Measurements from ENCODE around the gene EVPL. TPM values are rescaled to one million over a fixed set of nuclear protein-coding genes. Genes with fewer than 3 reads are reported as not detected.
"Not testable (repeated sequence)": the region's sequence is repeated elsewhere in the genome, so short reads cannot be mapped to it uniquely, and the experiment has no call there.

The EVPL gene
- total and polyA plus RNA-seq, 9 donors: 0.15 to 7.2 (median 1.0) TPM

DNA sequence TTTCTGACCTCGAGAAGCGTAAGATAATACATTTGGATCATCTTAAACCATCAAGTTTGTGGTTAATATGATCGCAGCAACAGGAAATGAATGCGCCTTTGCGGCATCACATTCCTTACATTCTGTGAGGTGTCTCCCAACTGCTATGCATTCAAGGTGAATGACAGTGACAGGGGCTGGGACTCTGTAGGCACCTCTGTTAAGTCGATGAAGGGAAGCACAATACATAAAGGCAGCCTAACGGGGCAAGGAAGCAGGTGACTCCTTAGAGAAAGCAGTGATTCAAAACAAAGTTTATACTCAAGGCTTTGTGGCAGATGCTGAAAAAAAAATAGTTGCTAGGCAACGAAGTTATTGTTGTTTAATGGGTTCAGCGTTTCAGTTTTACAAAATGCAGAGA lies 21.6 kb upstream of the EVPL start:
- no peak overlapping the region for H3K27ac ChIP-seq
- intact Hi-C loops (cut with DNase I): no loop called here
- H3K4me1 ChIP-seq (ENCODE audit: insufficient read depth): no peaks in the 10 kb centered on the region
- 75 to 83% (median 79%) methylated on average over 9 of the region's 9 CpGs for WGBS, 3 donors
- H3K36me3 ChIP-seq: no peaks in the 10 kb centered on the region
- no peaks in the 10 kb centered on the region for H3K9me3 ChIP-seq
- H3K27me3 ChIP-seq: no peaks in the 10 kb centered on the region
- DNase-seq: no peak
- TF ChIP-seq EP300 (IDR thresholded peaks at IDR 0.05): no peak
- H3K4me3 ChIP-seq: no peak overlapping the region

DNA sequence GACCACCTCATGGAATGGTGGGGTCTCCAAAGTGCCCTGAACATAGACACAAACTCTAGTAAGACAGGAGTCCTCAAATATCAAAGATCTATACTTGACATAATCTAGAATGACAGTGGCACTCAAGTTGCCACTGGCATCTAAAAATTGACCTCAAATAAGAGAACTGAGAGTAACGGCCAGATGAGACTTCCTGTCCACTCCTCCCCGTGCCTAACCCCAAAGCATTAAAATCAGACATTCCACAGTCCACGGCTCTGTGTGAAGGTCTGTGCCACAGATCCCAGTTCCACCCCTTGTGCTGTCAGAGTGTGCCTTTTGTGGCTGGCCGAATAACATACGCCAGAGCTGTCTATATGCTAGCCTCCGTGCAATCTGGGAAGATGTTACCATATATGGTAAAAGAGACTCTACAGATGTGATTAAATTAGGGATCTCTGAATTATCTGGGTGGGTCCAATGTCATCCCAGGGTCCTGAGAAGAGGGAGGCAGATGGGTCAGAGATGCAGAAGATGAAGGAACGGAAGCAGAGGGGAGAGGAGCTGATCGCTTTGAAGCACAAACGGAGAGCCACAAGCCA lies 21.0 kb upstream of the EVPL start:
- H3K36me3 ChIP-seq: no peaks in the 10 kb centered on the region
- no peak overlapping the region for H3K4me3 ChIP-seq
- 78 to 81% (median 80%) methylated on average over 9 of the region's 9 CpGs for WGBS, 3 donors
- no peaks in the 10 kb centered on the region for H3K27me3 ChIP-seq
- no peaks in the 10 kb centered on the region for H3K9me3 ChIP-seq
- no peak for DNase-seq
- H3K4me1 ChIP-seq (ENCODE audit: insufficient read depth): no peaks in the 10 kb centered on the region
- intact Hi-C loops (cut with DNase I): no loop called here
- no peak for TF ChIP-seq POLR2A (IDR thresholded peaks at IDR 0.05)
- TF ChIP-seq, protein P1, sequence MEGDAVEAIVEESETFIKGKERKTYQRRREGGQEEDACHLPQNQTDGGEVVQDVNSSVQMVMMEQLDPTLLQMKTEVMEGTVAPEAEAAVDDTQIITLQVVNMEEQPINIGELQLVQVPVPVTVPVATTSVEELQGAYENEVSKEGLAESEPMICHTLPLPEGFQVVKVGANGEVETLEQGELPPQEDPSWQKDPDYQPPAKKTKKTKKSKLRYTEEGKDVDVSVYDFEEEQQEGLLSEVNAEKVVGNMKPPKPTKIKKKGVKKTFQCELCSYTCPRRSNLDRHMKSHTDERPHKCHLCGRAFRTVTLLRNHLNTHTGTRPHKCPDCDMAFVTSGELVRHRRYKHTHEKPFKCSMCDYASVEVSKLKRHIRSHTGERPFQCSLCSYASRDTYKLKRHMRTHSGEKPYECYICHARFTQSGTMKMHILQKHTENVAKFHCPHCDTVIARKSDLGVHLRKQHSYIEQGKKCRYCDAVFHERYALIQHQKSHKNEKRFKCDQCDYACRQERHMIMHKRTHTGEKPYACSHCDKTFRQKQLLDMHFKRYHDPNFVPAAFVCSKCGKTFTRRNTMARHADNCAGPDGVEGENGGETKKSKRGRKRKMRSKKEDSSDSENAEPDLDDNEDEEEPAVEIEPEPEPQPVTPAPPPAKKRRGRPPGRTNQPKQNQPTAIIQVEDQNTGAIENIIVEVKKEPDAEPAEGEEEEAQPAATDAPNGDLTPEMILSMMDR (IDR thresholded peaks at IDR 0.05): no peak
- TF ChIP-seq EP300 (IDR thresholded peaks at IDR 0.05): no peak
- no peak overlapping the region for H3K27ac ChIP-seq

DNA sequence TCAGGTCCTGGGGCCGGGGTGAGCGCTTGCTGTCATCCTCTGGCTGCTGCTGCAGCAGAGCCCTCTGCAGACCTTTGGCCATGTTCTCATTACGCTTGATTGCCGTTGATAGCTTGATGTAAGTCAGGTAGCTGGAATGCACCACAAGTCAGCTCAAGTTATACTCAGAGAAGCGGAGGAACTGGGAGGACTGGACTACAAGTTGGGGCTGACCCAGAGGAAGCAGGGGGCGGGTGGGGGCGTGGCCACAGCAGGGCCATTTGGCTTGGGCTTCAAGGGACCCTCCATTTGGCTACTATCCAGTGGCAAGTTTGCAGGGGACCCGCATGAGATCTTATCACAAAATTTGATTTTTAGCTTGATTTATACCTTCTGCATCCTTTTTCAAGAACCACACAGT lies 19.0 kb upstream of the EVPL start:
- no peaks in the 10 kb centered on the region for H3K36me3 ChIP-seq
- H3K27ac ChIP-seq: no peak overlapping the region
- 85 to 88% (median 86%) methylated on average over 8 of the region's 8 CpGs for WGBS, 3 donors

DNA sequence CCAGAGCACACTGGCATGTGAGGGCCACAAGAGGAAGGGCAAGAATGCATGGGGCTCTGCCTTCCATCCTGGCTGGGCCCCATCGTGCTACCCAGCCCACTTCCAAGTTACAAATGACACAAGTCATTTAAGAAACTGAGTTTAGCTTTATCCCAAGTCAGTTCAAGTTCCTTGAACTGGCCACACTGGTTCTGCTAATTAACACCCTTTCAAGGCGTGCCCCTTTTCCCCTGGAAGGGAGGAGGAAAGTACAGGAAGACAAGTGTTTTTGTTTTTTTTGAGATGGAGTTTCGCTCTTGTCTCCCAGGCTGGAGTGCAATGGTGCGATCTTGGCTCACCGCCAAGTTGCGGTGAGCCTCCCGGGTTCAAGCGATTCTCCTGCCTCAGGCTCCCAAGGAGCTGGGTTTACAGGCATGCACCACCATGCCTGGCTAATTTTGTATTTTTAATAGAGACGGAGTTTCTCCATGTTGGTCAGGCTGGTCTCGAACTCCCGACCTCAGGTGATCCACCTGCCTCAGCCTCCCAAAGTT lies 17.4 kb upstream of the EVPL start:
- DNase-seq; H3K4me1 ChIP-seq (ENCODE audit: insufficient read depth); H3K27me3 ChIP-seq; H3K27ac ChIP-seq; H3K36me3 ChIP-seq; intact Hi-C loops (cut with DNase I); H3K4me3 ChIP-seq; H3K9me3 ChIP-seq: not testable (repeated sequence)
- 70 to 74% (median 71%) methylated on average over 11 of the region's 11 CpGs for WGBS, 3 donors

More for the DNA sequence above, 19.0 kb upstream of the EVPL start:
- no peak for DNase-seq
- intact Hi-C loops (cut with DNase I): no loop called here
- no peak overlapping the region for H3K4me3 ChIP-seq
- no peaks in the 10 kb centered on the region for H3K9me3 ChIP-seq
- no peaks in the 10 kb centered on the region for H3K4me1 ChIP-seq (ENCODE audit: insufficient read depth)
- TF ChIP-seq EP300 (IDR thresholded peaks at IDR 0.05) (no peak), POLR2A (IDR thresholded peaks at IDR 0.05) (no peak)
- TF ChIP-seq, protein P1 (IDR thresholded peaks at IDR 0.05): no peak
- H3K27me3 ChIP-seq: no peaks in the 10 kb centered on the region

DNA sequence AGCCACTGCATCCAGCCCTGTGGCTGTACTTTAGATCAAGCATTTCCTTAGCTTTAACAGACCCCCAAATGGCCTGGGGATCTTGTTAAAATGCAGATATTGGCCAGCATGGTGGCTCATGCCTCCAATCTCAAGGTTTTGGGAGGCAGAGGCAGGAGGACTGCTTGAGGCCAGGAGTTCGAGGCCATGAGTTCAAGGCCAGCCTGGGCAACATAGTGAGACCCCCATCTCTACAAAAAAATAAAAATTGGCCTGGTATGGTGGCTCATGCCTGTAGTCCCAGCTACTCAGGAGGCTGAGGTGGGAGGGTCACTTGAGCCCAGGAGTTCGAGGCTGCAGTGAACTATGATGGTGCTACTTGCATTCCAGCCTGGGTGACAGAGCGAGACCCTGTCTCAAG lies 15.8 kb upstream of the EVPL start:
- DNase-seq; H3K36me3 ChIP-seq; H3K9me3 ChIP-seq; H3K4me1 ChIP-seq (ENCODE audit: insufficient read depth); intact Hi-C loops (cut with DNase I); H3K27ac ChIP-seq; H3K27me3 ChIP-seq; H3K4me3 ChIP-seq: not testable (repeated sequence)
- WGBS, 3 donors: 96 to 98% (median 96%) methylated on average over 3 of the region's 3 CpGs

DNA sequence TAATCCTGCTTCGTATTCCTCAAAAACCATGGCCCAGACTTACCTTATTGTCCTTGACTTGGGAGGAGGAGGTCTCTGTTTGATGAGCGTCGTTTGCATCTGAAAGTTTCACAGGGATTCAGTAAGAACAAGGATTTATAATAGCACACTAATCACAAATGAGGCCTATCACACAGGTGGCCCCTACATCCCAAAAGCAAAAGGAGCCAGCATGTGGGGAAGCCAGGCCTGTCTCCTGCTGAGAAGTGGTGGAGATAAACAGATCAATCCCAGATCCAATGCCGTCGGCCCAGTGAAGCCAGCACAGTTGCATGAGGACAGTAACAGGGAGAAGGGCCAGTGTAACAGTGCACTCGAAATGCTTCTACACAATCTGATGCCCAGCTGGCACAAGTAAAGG lies 13.3 kb upstream of the EVPL start:
- Histone ChIP-seq H3K36me3 (no peaks in the 10 kb centered on the region), H3K4me1 (ENCODE audit: insufficient read depth) (peaks cover 7% of the 10 kb centered on the region)
- WGBS, 3 donors: 60 to 67% (median 67%) methylated on average over 6 of the region's 6 CpGs

More for the DNA sequence above, 13.3 kb upstream of the EVPL start:
- no peak overlapping the region for H3K4me3 ChIP-seq
- peak in 1 of 5 donors; percentile 16 for DNase-seq
- TF ChIP-seq, protein P1 (IDR thresholded peaks at IDR 0.05): no peak
- TF ChIP-seq POLR2A (IDR thresholded peaks at IDR 0.05) (no peak), EP300 (IDR thresholded peaks at IDR 0.05) (no peak)
- intact Hi-C loops (cut with DNase I): no loop called here
- no peak overlapping the region for H3K27ac ChIP-seq
- H3K27me3 ChIP-seq: no peaks in the 10 kb centered on the region
- H3K9me3 ChIP-seq: no peaks in the 10 kb centered on the region
